HepG2 (cell line): ENCODE measurements around the gene HCRTR1. TPM values are rescaled to one million over a fixed set of nuclear protein-coding genes. Genes with fewer than 3 reads are reported as not detected.
A peak's percentile ranks its signal among the peaks of the same experiment; 100 is the strongest.

Source experiments
- ATAC-seq: fragments of 200-7000 bp; cut with Tn5 transposase; 3 replicates; pipeline ENCODE4 v1.9.1; 2020; ENCODE audit warnings: mild to moderate bottlenecking, moderate library complexity
- BruUV-seq: library from RNA; stranded (reverse); fragments of 400-500 nt; replicated peaks from 2 replicates; lab custom pipeline; 2021; lab: Mats Ljungman, UMichigan
- CTCF ChIA-PET: fragments of 300-600 bp; formaldehyde crosslinking; extraction: SDS; loops from one replicate; lab custom pipeline; 2021; ENCODE audit warnings: low total read pairs, inconsistent platforms, low intra/inter-chr PET ratio; lab: Yijun Ruan, JAX
- POLR2A ChIA-PET: fragments of 350-600 bp; sonication (Branson Sonifier 250); formaldehyde crosslinking; loops from one replicate; lab custom pipeline; 2020; ENCODE audit warnings: antibody characterized with exemption, inconsistent platforms; lab: Yijun Ruan, JAX
- DNase-seq: peaks from one replicate; pipeline ENCODE4 v3.0.0-alpha.2; 2015; ENCODE audit warnings: low spot score
- FAIRE-seq: peaks from 3 replicates; lab custom pipeline; 2011; peaks lifted over from hg19 to GRCh38; lab: Jason Lieb, UNC
- H2AFZ ChIP-seq: one replicate; pipeline ENCODE4 v1.6.1; 2011; ENCODE audit warnings: low read length, inconsistent platforms
- H3K27ac ChIP-seq: fragments of 300-600 bp; 3 replicates; pipeline ENCODE4 v1.8.0; 2011; ENCODE audit warnings: mixed run types, mild to moderate bottlenecking, mixed read lengths, low read length, inconsistent platforms; ENCODE audit not compliant: insufficient read depth; ENCODE audit errors: extremely low read length
- H3K27me3 ChIP-seq, 2 experiments: fragments of 200-600 bp in 1 of 2; 2 replicates in 1 of 2; 3 replicates in 1 of 2; pipeline versions ENCODE4 v1.6.0 to v1.8.0; 2011; ENCODE audit warnings: low read length in 2 of 2, mild to moderate bottlenecking in 2 of 2, moderate library complexity in 2 of 2, inconsistent platforms in 1 of 2; ENCODE audit not compliant: insufficient read depth in 2 of 2, control insufficient read depth in 1 of 2
- H3K36me3 ChIP-seq, 2 experiments: fragments of 200-600 bp in 1 of 2; replicated peaks in 1 of 2; 2 replicates in 1 of 2; 3 replicates in 1 of 2; pipeline versions ENCODE4 v1.5.1 to v1.8.0; 2011; ENCODE audit warnings: low read length in 2 of 2, inconsistent platforms in 1 of 2; ENCODE audit not compliant: insufficient read depth in 2 of 2, control insufficient read depth in 1 of 2
- H3K4me1 ChIP-seq: 2 replicates; pipeline ENCODE4 v1.5.1; 2012; ENCODE audit warnings: low read length, inconsistent platforms; ENCODE audit not compliant: insufficient read depth
- H3K4me2 ChIP-seq: 2 replicates; pipeline ENCODE4 v1.6.0; 2011; ENCODE audit warnings: low read depth, low read length, inconsistent platforms
- H3K4me3 ChIP-seq, 3 experiments: fragments of 200-600 bp in 1 of 3; sonication (generic), shearing (Covaris generic) in 1 of 3; replicated peaks in 1 of 3; 2 replicates each; pipeline ENCODE4 v1.5.1; 2011 to 2016; ENCODE audit warnings: low read length in 3 of 3, inconsistent platforms in 2 of 3, low read depth in 2 of 3, mild to moderate bottlenecking in 2 of 3, control low read depth in 1 of 3, mixed read lengths in 1 of 3; ENCODE audit not compliant: insufficient read depth in 1 of 3
- H3K79me2 ChIP-seq: one replicate; pipeline ENCODE4 v1.6.1; 2011; ENCODE audit warnings: low read length, inconsistent platforms; ENCODE audit not compliant: insufficient read depth
- H3K9ac ChIP-seq: 2 replicates; pipeline ENCODE4 v1.6.0; 2011; ENCODE audit warnings: mild to moderate bottlenecking, low read depth, low read length, inconsistent platforms; ENCODE audit not compliant: insufficient read depth
- H3K9me3 ChIP-seq: 2 replicates; pipeline ENCODE4 v1.5.1; 2012; ENCODE audit warnings: mild to moderate bottlenecking, low read length
- H4K20me1 ChIP-seq: 2 replicates; pipeline ENCODE4 v1.6.0; 2011; ENCODE audit warnings: inconsistent platforms, mild to moderate bottlenecking, low read length, moderate library complexity; ENCODE audit not compliant: insufficient read depth
- AGO2 ChIP-seq: fragments of 200-400 bp; formaldehyde crosslinking; optimal IDR thresholded peaks from 2 replicates; pipeline ENCODE3; 2017; ENCODE audit warnings: mild to moderate bottlenecking, low read depth, low read length, moderate library complexity
- NCOA2 ChIP-seq: sonication (generic); formaldehyde crosslinking; IDR thresholded peaks from 2 replicates; pipeline ENCODE4 v1.8.0; 2022; ENCODE audit warnings: inconsistent platforms
- REST ChIP-seq, 2 experiments: IDR thresholded peaks; 2 replicates each; pipeline ENCODE4 v1.6.1; 2011 to 2012; ENCODE audit warnings: low read length in 2 of 2, borderline replicate concordance in 1 of 2, low read depth in 1 of 2, mild to moderate bottlenecking in 1 of 2, moderate library complexity in 1 of 2
- TEAD3 ChIP-seq: optimal IDR thresholded peaks from 2 replicates; pipeline ENCODE3; 2016; ENCODE audit warnings: borderline replicate concordance
- ZNF253 ChIP-seq: sonication (generic); formaldehyde crosslinking; IDR thresholded peaks from 2 replicates; pipeline ENCODE4 v1.8.0; 2022; ENCODE audit warnings: mild to moderate bottlenecking, missing genetic modification reagents, borderline replicate concordance
- ZNF431 ChIP-seq: sonication (generic); formaldehyde crosslinking; IDR thresholded peaks from 2 replicates; pipeline ENCODE4 v1.9.0; 2022; ENCODE audit warnings: missing genetic modification reagents, low read depth, mild to moderate bottlenecking, borderline replicate concordance
- ZNF629 ChIP-seq: sonication (generic); formaldehyde crosslinking; conservative IDR thresholded peaks from 2 replicates; pipeline ENCODE4 v1.5.0; 2020; ENCODE audit warnings: missing genetic modification reagents
- ZNF740 ChIP-seq: sonication (generic); formaldehyde crosslinking; IDR thresholded peaks from 2 replicates; pipeline ENCODE4 v1.4.0; 2020; ENCODE audit warnings: missing genetic modification reagents
- WGBS: methylation state at CpG from one replicate; pipeline ENCODE4 v1.1.6; 2017; ENCODE audit warnings: low lambda C conversion rate; 5-methylcytosine and 5-hydroxymethylcytosine counted together
- in situ Hi-C: cut with HindIII; loops from 2 replicates; pipeline ENCODE4 v1.10.0; 2017; ENCODE audit warnings: low pct_unique_long_range_greater_than_20kb; ENCODE audit not compliant: extremely low pct_ligation_motif_present
- intact Hi-C: fragments of 100-400 bp; cut with micrococcal nuclease; formaldehyde crosslinking; loops from one replicate; pipeline ENCODE4 v1.10.0; 2022; ENCODE audit not compliant: unreplicated experiment
- polyA plus RNA-seq, 8 experiments: library from polyadenylated mRNA; depleted of rRNA in 3 of 8; stranded (reverse) in 7 of 8; unstranded in 1 of 8; fragments of >200 nt; fragmentation: Illumina TruSeq in 4 of 8; extraction: Trizol in 4 of 8; gene quantifications; 2 replicates each; pipeline versions ENCODE4 v1.2.1 to v1.2.3, GENCODE V29; 2011 to 2016; ENCODE audit warnings: low read depth in 4 of 8, missing spikeins in 1 of 8, mixed read lengths in 1 of 8; ENCODE audit not compliant: insufficient read depth in 1 of 8
- total RNA-seq, 5 experiments: library from RNA; depleted of rRNA; stranded (reverse); fragments of >200 nt; fragmentation: Illumina TruSeq; extraction: Trizol; gene quantifications; 2 replicates each; pipeline ENCODE4 v1.2.3, GENCODE V29; 2016; ENCODE audit warnings: low read depth in 1 of 5

Gene HCRTR1
- total and polyA plus RNA-seq, 2 of the 13 experiments (the other 11 are each of a cell fraction or from before 2014, with no cell fraction given) = not detected

- ATAC-seq = no peak
- H3K27ac ChIP-seq = no peak overlapping the region
- H3K27me3 ChIP-seq = no peaks in the 10 kb centered on the region
- DNase-seq = no peak
- no peaks in the 10 kb centered on the region for H3K9me3 ChIP-seq
- no peak overlapping the region for H2AFZ ChIP-seq
- no peak for FAIRE-seq
- 95% methylated on average over 14 of the region's 14 CpGs for WGBS
- no TSS peak for BruUV-seq
- H3K79me2 ChIP-seq = peaks cover 2% of the 10 kb centered on the region
- in situ Hi-C loops (no loop called here), intact Hi-C loops (no loop called here)
- H3K36me3 ChIP-seq = no peaks in the 10 kb centered on the region
- POLR2A ChIA-PET = no interaction called here
- no peaks in the 10 kb centered on the region for H4K20me1 ChIP-seq
- no peak overlapping the region for H3K4me2 ChIP-seq
- peaks cover 66% of the 10 kb centered on the region for H3K4me1 ChIP-seq
- TF ChIP-seq ZNF629 (CRISPR knock-in tag) (peak; percentile 61; the same call in 1 of the 2 replicates), ZNF253 (CRISPR knock-in tag) (no peak)
- TF ChIP-seq, all 625 proteins: peak for 1
- CTCF ChIA-PET = no interaction called here
- no peak overlapping the region for H3K4me3 ChIP-seq
- no peak overlapping the region for H3K9ac ChIP-seq
Observed at GRCh38 chr1:31571340-31572295, 45.9 kb upstream of the HCRTR1 start.

GRCh38 chr1:31572323-31573104 lies 45.0 kb upstream of the HCRTR1 start:
- ChIA-PET CTCF (interaction anchor here (0.8 kb wide), 1 partner anchor 9 kb away, joined by 3 read pairs; no protein-coding TSS in a partner anchor), POLR2A (interaction anchor here (0.8 to 1.3 kb wide), 3 partner anchors 12 to 131 kb away, joined by 3 read pairs; partner anchors contain the start of gene COL16A1)
- peak overlapping the region; percentile 43 for H3K4me2 ChIP-seq
- H3K79me2 ChIP-seq = peaks cover 11% of the 10 kb centered on the region
- H3K27me3 ChIP-seq = no peaks in the 10 kb centered on the region; a peak in 1 of 5 replicates
- BruUV-seq = no TSS peak
- H3K36me3 ChIP-seq = no peaks in the 10 kb centered on the region
- in situ Hi-C loops (no loop called here), intact Hi-C loops (no loop called here)
- H3K4me3 ChIP-seq = peak overlapping the region in 1 of 3 experiments; percentile 46; a peak in 2 of 6 replicates
- H2AFZ ChIP-seq = no peak overlapping the region
- H3K4me1 ChIP-seq = peaks cover 71% of the 10 kb centered on the region
- no peaks in the 10 kb centered on the region for H4K20me1 ChIP-seq
- no peaks in the 10 kb centered on the region for H3K9me3 ChIP-seq
- FAIRE-seq = peak; percentile 85
- H3K9ac ChIP-seq = peak overlapping the region; percentile 37
- peak; percentile 84 for DNase-seq
- ATAC-seq = peak; percentile 36
- 48% methylated on average over 3 of the region's 7 CpGs for WGBS
- H3K27ac ChIP-seq = peak overlapping the region; percentile 31
- TF ChIP-seq AGO2 (no peak), ZNF740 (CRISPR knock-in tag) (no peak), TEAD3 (peak; percentile 96), REST (IDR thresholded peaks at IDR 0.05; ENCODE audit: borderline replicate concordance in 1 of 2, low read depth in 1 of 2, low read length in 2 of 2) (no peak), NCOA2 (peak; percentile 64), ZNF431 (CRISPR knock-in tag) (0 out of 2 replicates have a peak, but pooled peaks have one; percentile 60)
